Activated T-helper 1 cell treated with Interleukin-2 at 50 U/mL for 16 hours (primary cell): ENCODE data around the gene CD2BP2.

Experiments used
- DNase-seq: peaks from one replicate; pipeline ENCODE4 v3.0.0-alpha.2; 2020; ENCODE audit warnings: low read depth

Gene CD2BP2

GRCh38 chr16:30378236-30379157, 23.4 kb upstream of the CD2BP2 start:
- peak; percentile 100 for DNase-seq

- DNase-seq, result peak; percentile 80
These were observed 22.7 kb upstream of the CD2BP2 start for GRCh38 chr16:30377812-30378235.

GRCh38 chr16:30377050-30377811, 22.1 kb upstream of the CD2BP2 start:
- no peak for DNase-seq

GRCh38 chr16:30376461-30376902, 21.4 kb upstream of the CD2BP2 start:
- no peak for DNase-seq

GRCh38 chr16:30375864-30376263, 20.8 kb upstream of the CD2BP2 start:
- DNase-seq, result no peak

- DNase-seq, result no peak
These were observed 19.4 kb upstream of the CD2BP2 start, which contains the start of gene MYL11 for GRCh38 chr16:30374538-30374937. TSS of gene MYL11 (plus strand) at chr16:30374802. CDS start at chr16:30374858, 56 bp downstream.

GRCh38 chr16:30372725-30373124, 17.6 kb upstream of the CD2BP2 start:
- no peak for DNase-seq

- no peak for DNase-seq
These were observed 17.1 kb upstream of the CD2BP2 start for GRCh38 chr16:30372038-30372712.

- no peak for DNase-seq
These were observed 16.2 kb upstream of the CD2BP2 start for GRCh38 chr16:30371248-30371816.

GRCh38 chr16:30370456-30371247, 15.5 kb upstream of the CD2BP2 start, which contains the start of gene TBC1D10B:
TSS of gene TBC1D10B (minus strand) at chr16:30370494. CDS start at chr16:30370183, 311 bp downstream.
- peak; percentile 98 for DNase-seq

GRCh38 chr16:30369938-30370455, 14.9 kb upstream of the CD2BP2 start:
- no peak for DNase-seq

- no peak for DNase-seq
These were observed 14.2 kb upstream of the CD2BP2 start for GRCh38 chr16:30369091-30369937.

- no peak for DNase-seq
These were observed 13.6 kb upstream of the CD2BP2 start for GRCh38 chr16:30368792-30369090.

- DNase-seq, result no peak
These were observed 13.1 kb upstream of the CD2BP2 start for GRCh38 chr16:30368122-30368791.

- DNase-seq, result no peak
These were observed 12.4 kb upstream of the CD2BP2 start for GRCh38 chr16:30367349-30368009.

GRCh38 chr16:30366511-30366910, 11.4 kb upstream of the CD2BP2 start:
- no peak for DNase-seq

- DNase-seq, result no peak
These were observed 10.1 kb upstream of the CD2BP2 start for GRCh38 chr16:30365200-30365599.

GRCh38 chr16:30361180-30361579, 6.1 kb upstream of the CD2BP2 start:
- no peak for DNase-seq

- no peak for DNase-seq
These were observed 4.7 kb upstream of the CD2BP2 start for GRCh38 chr16:30359871-30360170.
